ENCODE data around the gene CSK.
A peak's percentile ranks its signal among the peaks of the same experiment; 100 is the strongest.

Gene CSK

GRCh38 chr15:74787251-74788041, 5.6 kb downstream of the CSK start:
- peak; percentile 90 for DNase-seq (ENCODE audit: low spot score)

- no peak for DNase-seq (ENCODE audit: low spot score)
Measured at GRCh38 chr15:74788042-74788682, 6.3 kb downstream of the CSK start.

- no peak for DNase-seq (ENCODE audit: low spot score)
Measured at GRCh38 chr15:74788683-74789151, 6.8 kb downstream of the CSK start.

- no peak for DNase-seq (ENCODE audit: low spot score)
Measured at GRCh38 chr15:74789171-74789631, 7.3 kb downstream of the CSK start.

GRCh38 chr15:74789741-74790079, 7.8 kb downstream of the CSK start:
- no peak for DNase-seq (ENCODE audit: low spot score)

- peak; percentile 73 for DNase-seq (ENCODE audit: low spot score)
Measured at GRCh38 chr15:74790080-74790916, 8.4 kb downstream of the CSK start.

- DNase-seq (ENCODE audit: low spot score), result no peak
Measured at GRCh38 chr15:74791007-74791406, 9.1 kb downstream of the CSK start.

- no peak for DNase-seq (ENCODE audit: low spot score)
Measured at GRCh38 chr15:74791667-74792066, 9.8 kb downstream of the CSK start.

GRCh38 chr15:74792227-74793016, 10.5 kb downstream of the CSK start:
- no peak for DNase-seq (ENCODE audit: low spot score)

GRCh38 chr15:74793135-74794028, 11.5 kb downstream of the CSK start:
- no peak for DNase-seq (ENCODE audit: low spot score)

- no peak for DNase-seq (ENCODE audit: low spot score)
Measured at GRCh38 chr15:74794248-74794969, 12.5 kb downstream of the CSK start.

GRCh38 chr15:74794970-74795349, 13.1 kb downstream of the CSK start:
- no peak for DNase-seq (ENCODE audit: low spot score)

GRCh38 chr15:74795966-74796625, 14.2 kb downstream of the CSK start:
- DNase-seq (ENCODE audit: low spot score), result no peak

GRCh38 chr15:74798388-74799254, 16.7 kb downstream of the CSK start:
- DNase-seq (ENCODE audit: low spot score), result no peak

- no peak for DNase-seq (ENCODE audit: low spot score)
Measured at GRCh38 chr15:74799255-74799855, 17.5 kb downstream of the CSK start.

- DNase-seq (ENCODE audit: low spot score), result peak; percentile 71
Measured at GRCh38 chr15:74799856-74800558, 18.1 kb downstream of the CSK start.

- no peak for DNase-seq (ENCODE audit: low spot score)
Measured at GRCh38 chr15:74800559-74801094, 18.7 kb downstream of the CSK start.

Measured in pons (tissue), 1 donor.